HEK293 (cell line): ENCODE results near the gene LASP1.

Source experiments
- CTCF ChIA-PET: fragments of 350-600 bp; formaldehyde crosslinking; extraction: SDS; loops from one replicate; lab custom pipeline; 2021; ENCODE audit warnings: antibody characterized with exemption; lab: Yijun Ruan, JAX
- POLR2A ChIA-PET: fragments of 300-600 bp; formaldehyde crosslinking; extraction: SDS; loops from one replicate; lab custom pipeline; 2020; ENCODE audit warnings: antibody characterized with exemption, inconsistent platforms; lab: Yijun Ruan, JAX
- H3K27ac ChIP-seq: fragments of 200-500 bp; sonication (Bioruptor generic); 2 replicates; pipeline ENCODE4 v1.5.1; 2014; ENCODE audit warnings: low read depth, low read length, control low read depth, inconsistent platforms; ENCODE audit errors: extremely low read depth
- H3K36me3 ChIP-seq, 2 experiments: fragments of 200-500 bp in 1 of 2; sonication (Bioruptor generic) in 1 of 2; 1 replicate in 1 of 2; 2 replicates in 1 of 2; pipeline ENCODE4 v1.5.1; 2014 to 2017; ENCODE audit warnings: inconsistent platforms in 2 of 2, low read length in 2 of 2; ENCODE audit not compliant: control insufficient read depth in 2 of 2, insufficient read depth in 1 of 2
- H3K4me1 ChIP-seq: fragments of 200-500 bp; sonication (Bioruptor generic); 2 replicates; pipeline ENCODE4 v1.5.1; 2014; ENCODE audit warnings: mild to moderate bottlenecking, low read length, inconsistent platforms; ENCODE audit not compliant: control insufficient read depth, insufficient read depth
- H3K4me3 ChIP-seq: 2 replicates; pipeline ENCODE4 v1.5.1; 2011; ENCODE audit warnings: low read depth, mild to moderate bottlenecking, control low read depth, low read length, moderate library complexity
- H3K9me3 ChIP-seq: fragments of 200-500 bp; sonication (Bioruptor generic); 2 replicates; pipeline ENCODE4 v1.5.1; 2014; ENCODE audit warnings: low read depth, low read length, inconsistent platforms; ENCODE audit not compliant: control insufficient read depth, insufficient read depth
- AEBP2 ChIP-seq: fragments of 450-650 bp; formaldehyde crosslinking; IDR thresholded peaks from 2 replicates; pipeline ENCODE4 v1.5.1; 2016; ENCODE audit warnings: missing biosample characterization, missing genetic modification characterization, borderline replicate concordance
- GLI2 ChIP-seq: fragments of 450-650 bp; formaldehyde crosslinking; IDR thresholded peaks from 2 replicates; pipeline ENCODE4; 2017; ENCODE audit warnings: missing biosample characterization, missing genetic modification characterization, low read depth, borderline replicate concordance
- HOXA7 ChIP-seq: sonication (generic); formaldehyde crosslinking; IDR thresholded peaks from 2 replicates; pipeline ENCODE4 v1.8.1; 2022; ENCODE audit warnings: missing genetic modification reagents, borderline replicate concordance
- SCRT1 ChIP-seq: fragments of 450-650 bp; formaldehyde crosslinking; IDR thresholded peaks from 2 replicates; pipeline ENCODE4 v1.5.1; 2016; ENCODE audit warnings: missing biosample characterization, missing genetic modification characterization, borderline replicate concordance
- SCRT2 ChIP-seq: fragments of 450-650 bp; formaldehyde crosslinking; IDR thresholded peaks from 2 replicates; pipeline ENCODE4 v1.5.1; 2016; ENCODE audit warnings: missing biosample characterization, missing genetic modification characterization
- SP3 ChIP-seq: fragments of 450-650 bp; formaldehyde crosslinking; IDR thresholded peaks from 2 replicates; pipeline ENCODE4 v1.5.1; 2016; ENCODE audit warnings: missing biosample characterization, missing genetic modification characterization
- SP7 ChIP-seq: fragments of 450-650 bp; formaldehyde crosslinking; IDR thresholded peaks from 2 replicates; pipeline ENCODE4 v1.5.1; 2016; ENCODE audit warnings: missing biosample characterization, missing genetic modification characterization
- ZBTB8A ChIP-seq: fragments of 450-650 bp; formaldehyde crosslinking; IDR thresholded peaks from 2 replicates; pipeline ENCODE4 v1.5.1; 2016; ENCODE audit warnings: missing biosample characterization, missing genetic modification characterization
- ZNF112 ChIP-seq: fragments of 450-650 bp; formaldehyde crosslinking; IDR thresholded peaks from 2 replicates; pipeline ENCODE4 v1.5.0; 2017; ENCODE audit warnings: missing biosample characterization, missing genetic modification characterization
- ZNF184 ChIP-seq: fragments of 450-650 bp; IDR thresholded peaks from 2 replicates; pipeline ENCODE4 v1.5.1; 2018; ENCODE audit warnings: missing biosample characterization, mild to moderate bottlenecking, missing genetic modification characterization
- ZNF223 ChIP-seq: fragments of 450-650 bp; formaldehyde crosslinking; IDR thresholded peaks from 2 replicates; pipeline ENCODE4 v1.5.1; 2016; ENCODE audit warnings: missing biosample characterization, missing genetic modification characterization
- ZNF362 ChIP-seq: fragments of 450-650 bp; formaldehyde crosslinking; IDR thresholded peaks from 2 replicates; pipeline ENCODE4 v1.5.1; 2016; ENCODE audit warnings: missing biosample characterization, missing genetic modification characterization
- ZNF518A ChIP-seq: fragments of 450-650 bp; formaldehyde crosslinking; conservative IDR thresholded peaks from 2 replicates; pipeline ENCODE4 v1.5.1; 2016; ENCODE audit warnings: low read depth, missing biosample characterization, missing genetic modification characterization
- ZNF558 ChIP-seq: fragments of 450-650 bp; formaldehyde crosslinking; IDR thresholded peaks from 2 replicates; pipeline ENCODE4 v1.5.1; 2016; ENCODE audit warnings: missing biosample characterization, missing genetic modification characterization
- ZNF596 ChIP-seq: fragments of 450-650 bp; IDR thresholded peaks from 2 replicates; pipeline ENCODE4 v1.5.0; 2018; ENCODE audit warnings: missing biosample characterization, mild to moderate bottlenecking, missing genetic modification characterization, moderate library complexity
- ZNF624 ChIP-seq: fragments of 450-650 bp; formaldehyde crosslinking; IDR thresholded peaks from 2 replicates; pipeline ENCODE4 v1.5.1; 2017; ENCODE audit warnings: missing biosample characterization, missing genetic modification characterization
- ZNF654 ChIP-seq: fragments of 450-650 bp; formaldehyde crosslinking; IDR thresholded peaks from 2 replicates; pipeline ENCODE4 v1.5.1; 2016; ENCODE audit warnings: low read depth, missing biosample characterization, missing genetic modification characterization
- ZNF701 ChIP-seq: fragments of 450-650 bp; formaldehyde crosslinking; IDR thresholded peaks from 2 replicates; pipeline ENCODE4 v1.5.1; 2016; ENCODE audit warnings: missing biosample characterization, missing genetic modification characterization
- ZNF747 ChIP-seq: fragments of 450-650 bp; formaldehyde crosslinking; IDR thresholded peaks from 2 replicates; pipeline ENCODE4 v1.5.1; 2016; ENCODE audit warnings: missing biosample characterization, missing genetic modification characterization
- ZSCAN23 ChIP-seq: fragments of 450-650 bp; formaldehyde crosslinking; IDR thresholded peaks from 2 replicates; pipeline ENCODE4 v1.5.1; 2016; ENCODE audit warnings: missing biosample characterization, missing genetic modification characterization
- TF ChIP-seq, protein P1 (sequence below): fragments of 450-650 bp; formaldehyde crosslinking; IDR thresholded peaks from 2 replicates; pipeline ENCODE4 v1.5.1; 2016; ENCODE audit warnings: missing biosample characterization, missing genetic modification characterization
- TF ChIP-seq, protein P2 (sequence below): fragments of 450-650 bp; formaldehyde crosslinking; IDR thresholded peaks from 2 replicates; pipeline ENCODE4 v1.5.1; 2017; ENCODE audit warnings: missing biosample characterization, missing genetic modification characterization

The LASP1 gene

GRCh38 chr17:38879878-38880665, 10.2 kb downstream of the LASP1 start (continued):
- TF ChIP-seq ZNF624 (no peak), ZNF223 (tag by site-specific recombination) (no peak), AEBP2 (tag by site-specific recombination) (no peak), ZNF596 (no peak), ZNF558 (tag by site-specific recombination) (no peak), ZNF747 (tag by site-specific recombination) (no peak), SCRT1 (tag by site-specific recombination) (no peak), GLI2 (tag by site-specific recombination) (no peak)
- TF ChIP-seq, protein P1, sequence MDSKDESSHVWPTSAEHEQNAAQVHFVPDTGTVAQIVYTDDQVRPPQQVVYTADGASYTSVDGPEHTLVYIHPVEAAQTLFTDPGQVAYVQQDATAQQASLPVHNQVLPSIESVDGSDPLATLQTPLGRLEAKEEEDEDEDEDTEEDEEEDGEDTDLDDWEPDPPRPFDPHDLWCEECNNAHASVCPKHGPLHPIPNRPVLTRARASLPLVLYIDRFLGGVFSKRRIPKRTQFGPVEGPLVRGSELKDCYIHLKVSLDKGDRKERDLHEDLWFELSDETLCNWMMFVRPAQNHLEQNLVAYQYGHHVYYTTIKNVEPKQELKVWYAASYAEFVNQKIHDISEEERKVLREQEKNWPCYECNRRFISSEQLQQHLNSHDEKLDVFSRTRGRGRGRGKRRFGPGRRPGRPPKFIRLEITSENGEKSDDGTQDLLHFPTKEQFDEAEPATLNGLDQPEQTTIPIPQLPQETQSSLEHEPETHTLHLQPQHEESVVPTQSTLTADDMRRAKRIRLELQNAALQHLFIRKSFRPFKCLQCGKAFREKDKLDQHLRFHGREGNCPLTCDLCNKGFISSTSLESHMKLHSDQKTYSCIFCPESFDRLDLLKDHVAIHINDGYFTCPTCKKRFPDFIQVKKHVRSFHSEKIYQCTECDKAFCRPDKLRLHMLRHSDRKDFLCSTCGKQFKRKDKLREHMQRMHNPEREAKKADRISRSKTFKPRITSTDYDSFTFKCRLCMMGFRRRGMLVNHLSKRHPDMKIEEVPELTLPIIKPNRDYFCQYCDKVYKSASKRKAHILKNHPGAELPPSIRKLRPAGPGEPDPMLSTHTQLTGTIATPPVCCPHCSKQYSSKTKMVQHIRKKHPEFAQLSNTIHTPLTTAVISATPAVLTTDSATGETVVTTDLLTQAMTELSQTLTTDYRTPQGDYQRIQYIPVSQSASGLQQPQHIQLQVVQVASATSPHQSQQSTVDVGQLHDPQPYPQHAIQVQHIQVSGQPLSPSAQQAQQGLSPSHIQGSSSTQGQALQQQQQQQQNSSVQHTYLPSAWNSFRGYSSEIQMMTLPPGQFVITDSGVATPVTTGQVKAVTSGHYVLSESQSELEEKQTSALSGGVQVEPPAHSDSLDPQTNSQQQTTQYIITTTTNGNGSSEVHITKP (tag by site-specific recombination) = peak; percentile 88

- Histone ChIP-seq H3K4me3 (no peak overlapping the region), H3K36me3 (peaks cover 4 to 35% of the 10 kb centered on the region in 2 experiments; a peak in 2 of 3 replicates), H3K4me1 (peaks cover 30% of the 10 kb centered on the region), H3K27ac (peak overlapping the region; percentile 51; the same call in 1 of the 2 replicates), H3K9me3 (no peaks in the 10 kb centered on the region)
- ChIA-PET POLR2A (interaction anchor here (1.0 to 1.8 kb wide), 2 partner anchors 12 to 28 kb away, joined by 3 to 24 read pairs; partner anchors contain the start of gene LASP1), CTCF (interaction anchor here (0.6 to 1.4 kb wide), 5 partner anchors 10 to 359 kb away, joined by 3 to 8 read pairs (median 4); no protein-coding TSS in a partner anchor)
- 0 out of 2 replicates have a peak, but pooled peaks have one; percentile 28 for TF ChIP-seq SP7 (tag by site-specific recombination)
- no peak for TF ChIP-seq ZNF747 (tag by site-specific recombination)
- TF ChIP-seq ZNF362 (tag by site-specific recombination) = no peak
- no peak for TF ChIP-seq SCRT2
- peak; percentile 42; the same call in 1 of the 2 replicates for TF ChIP-seq ZNF112 (tag by site-specific recombination)
- TF ChIP-seq SP3 (tag by site-specific recombination) = no peak
- TF ChIP-seq, protein P2, sequence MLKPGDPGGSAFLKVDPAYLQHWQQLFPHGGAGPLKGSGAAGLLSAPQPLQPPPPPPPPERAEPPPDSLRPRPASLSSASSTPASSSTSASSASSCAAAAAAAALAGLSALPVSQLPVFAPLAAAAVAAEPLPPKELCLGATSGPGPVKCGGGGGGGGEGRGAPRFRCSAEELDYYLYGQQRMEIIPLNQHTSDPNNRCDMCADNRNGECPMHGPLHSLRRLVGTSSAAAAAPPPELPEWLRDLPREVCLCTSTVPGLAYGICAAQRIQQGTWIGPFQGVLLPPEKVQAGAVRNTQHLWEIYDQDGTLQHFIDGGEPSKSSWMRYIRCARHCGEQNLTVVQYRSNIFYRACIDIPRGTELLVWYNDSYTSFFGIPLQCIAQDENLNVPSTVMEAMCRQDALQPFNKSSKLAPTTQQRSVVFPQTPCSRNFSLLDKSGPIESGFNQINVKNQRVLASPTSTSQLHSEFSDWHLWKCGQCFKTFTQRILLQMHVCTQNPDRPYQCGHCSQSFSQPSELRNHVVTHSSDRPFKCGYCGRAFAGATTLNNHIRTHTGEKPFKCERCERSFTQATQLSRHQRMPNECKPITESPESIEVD (tag by site-specific recombination) = no peak
- 0 out of 2 replicates have a peak, but pooled peaks have one; percentile 33 for TF ChIP-seq ZBTB8A (tag by site-specific recombination)
- no peak for TF ChIP-seq ZNF518A (tag by site-specific recombination)
- TF ChIP-seq ZNF701 (tag by site-specific recombination) = no peak
- TF ChIP-seq ZNF654 (tag by site-specific recombination) = no peak
- no peak for TF ChIP-seq HOXA7 (CRISPR knock-in tag)
- TF ChIP-seq ZSCAN23 (tag by site-specific recombination) = no peak
- TF ChIP-seq ZNF184 = peak; percentile 94; the same call in 1 of the 2 replicates
These were observed 11.8 kb downstream of the LASP1 start for GRCh38 chr17:38881600-38882191.
